ENCODE data around the gene ZDHHC11.
A peak's percentile ranks its signal among the peaks of the same experiment; 100 is the strongest.
"Not testable (repeated sequence)": the region's sequence is repeated elsewhere in the genome, so short reads cannot be mapped to it uniquely, and the experiment has no call there.

ZDHHC11 gene

DNA sequence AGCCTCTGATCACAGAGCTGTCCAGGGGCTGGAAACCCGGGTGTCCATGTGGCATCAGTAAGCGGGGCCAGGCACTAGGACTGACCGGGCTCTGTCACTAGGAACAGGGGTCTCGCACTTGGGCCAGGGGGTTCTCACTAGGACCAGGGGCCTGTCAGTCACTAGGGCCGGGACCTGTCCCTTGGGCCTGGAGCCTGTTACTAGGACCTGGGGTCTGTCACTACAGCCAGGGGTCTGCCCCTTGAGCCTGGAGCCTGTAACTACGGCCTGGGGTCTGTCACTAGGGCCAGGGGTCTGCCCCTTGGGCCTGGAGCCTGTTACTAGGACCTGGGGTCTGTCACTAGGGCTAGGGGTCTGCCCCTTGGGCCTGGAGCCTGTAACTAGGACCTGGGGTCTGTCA lies 76.5 kb downstream of the ZDHHC11 start:
- DNase-seq = peak; percentile 56

DNA sequence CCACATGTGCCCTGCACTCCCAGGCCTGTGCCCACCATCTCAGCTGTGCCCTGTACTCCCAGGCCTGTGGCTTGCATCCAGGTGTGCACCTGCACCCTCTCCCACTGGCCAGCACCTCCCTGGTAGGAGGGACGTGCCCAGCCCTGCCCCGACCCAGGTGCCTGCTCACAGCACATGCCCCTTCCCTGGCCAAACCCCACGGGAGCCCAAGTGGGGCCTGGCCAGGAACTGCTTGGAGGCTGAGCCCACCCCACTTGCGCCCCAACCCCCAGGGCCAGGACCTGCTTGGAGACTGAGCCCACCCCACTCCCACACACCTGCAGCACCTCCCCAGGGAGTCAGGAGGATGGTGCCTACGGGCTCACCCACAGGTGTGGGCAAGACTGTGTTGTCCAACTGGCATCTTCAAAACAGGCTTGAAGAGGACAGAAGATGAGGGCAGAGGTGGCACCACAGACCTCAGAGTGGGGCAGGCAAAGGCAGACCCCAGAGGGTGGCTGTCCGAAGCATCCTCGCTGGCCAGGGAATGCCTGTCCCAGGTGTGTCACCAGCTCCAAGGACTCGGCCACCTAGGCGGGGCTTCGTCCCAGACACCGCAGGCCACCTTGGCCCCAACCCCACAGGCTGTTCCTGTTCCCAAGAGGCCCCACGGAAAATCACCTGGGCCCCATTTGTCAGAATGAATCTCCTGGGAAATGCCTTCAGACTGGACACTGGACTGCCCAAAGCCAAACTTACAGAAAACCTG lies 77.1 kb downstream of the ZDHHC11 start:
- peak; percentile 55 for DNase-seq

DNA sequence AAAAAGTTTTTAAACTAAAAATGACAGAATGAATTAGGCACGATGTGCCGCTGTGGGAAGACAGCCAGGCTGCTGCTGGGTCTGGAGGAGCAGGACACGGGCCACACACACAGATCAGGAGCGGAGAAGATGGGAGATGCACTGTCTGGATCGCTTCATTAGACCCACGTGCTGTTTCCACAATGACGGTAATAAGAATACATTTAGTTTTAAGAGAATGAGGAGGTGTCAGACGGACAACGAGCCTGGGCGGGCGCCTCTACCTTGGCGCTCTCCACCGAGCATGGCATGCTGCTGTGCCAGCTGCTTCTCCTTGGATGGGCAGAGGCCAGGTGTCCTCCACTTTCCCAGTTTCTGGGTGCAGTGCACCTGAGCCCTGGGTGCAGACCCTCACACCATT lies 77.9 kb downstream of the ZDHHC11 start:
- DNase-seq = peak; percentile 50

DNA sequence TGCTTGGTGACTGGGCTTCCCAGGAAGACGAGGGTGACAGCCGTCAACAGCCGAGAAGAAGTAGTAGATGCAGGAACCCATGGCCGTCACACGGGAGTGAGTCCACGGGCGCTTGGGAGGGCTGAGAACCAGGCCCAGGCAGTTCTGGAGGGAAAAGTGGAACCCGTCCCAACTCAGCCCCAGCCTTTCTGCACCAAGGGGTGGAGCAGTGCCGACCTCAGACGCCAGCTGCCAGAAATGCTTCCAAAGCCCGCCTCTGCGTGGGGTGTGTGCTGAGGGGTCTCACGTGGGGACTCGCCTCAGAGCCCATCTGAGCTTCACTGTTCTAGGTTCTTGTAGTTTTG lies 78.3 kb downstream of the ZDHHC11 start:
- not testable (repeated sequence) for DNase-seq

DNA sequence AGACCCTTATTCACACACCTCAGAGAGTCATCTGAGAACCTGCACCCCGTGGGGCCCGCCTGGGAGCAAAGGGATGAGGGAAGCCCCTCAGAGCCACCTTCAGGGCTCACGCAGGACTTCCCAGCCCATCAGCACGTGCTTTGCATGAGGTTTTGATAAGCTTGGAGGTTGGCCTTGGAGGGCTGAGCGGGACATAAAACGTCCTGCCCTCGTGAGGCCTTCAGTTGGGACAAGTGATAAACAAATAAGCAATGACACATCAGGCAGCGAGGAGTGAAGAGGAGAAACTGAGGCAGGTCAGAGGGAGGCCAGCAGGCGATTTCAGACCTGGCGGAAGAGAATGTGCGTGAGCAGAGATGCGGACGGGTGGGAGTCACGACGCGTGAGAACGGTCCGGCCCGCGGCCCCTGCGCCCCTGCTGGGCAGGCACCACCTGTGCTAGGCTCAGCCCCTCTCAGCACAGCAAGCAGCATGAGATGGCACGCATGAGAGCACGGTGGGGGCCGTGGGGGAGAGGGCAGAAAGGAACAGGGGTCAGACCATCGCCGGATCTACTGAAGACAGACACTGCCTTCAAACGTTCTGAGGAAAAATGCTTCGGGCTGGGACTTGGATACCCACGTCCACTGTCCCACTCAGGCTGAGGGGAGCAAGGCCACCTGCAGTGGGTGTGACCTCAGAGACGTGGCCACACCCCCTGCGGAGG lies 78.8 kb downstream of the ZDHHC11 start:
- peak; percentile 53 for DNase-seq

DNA sequence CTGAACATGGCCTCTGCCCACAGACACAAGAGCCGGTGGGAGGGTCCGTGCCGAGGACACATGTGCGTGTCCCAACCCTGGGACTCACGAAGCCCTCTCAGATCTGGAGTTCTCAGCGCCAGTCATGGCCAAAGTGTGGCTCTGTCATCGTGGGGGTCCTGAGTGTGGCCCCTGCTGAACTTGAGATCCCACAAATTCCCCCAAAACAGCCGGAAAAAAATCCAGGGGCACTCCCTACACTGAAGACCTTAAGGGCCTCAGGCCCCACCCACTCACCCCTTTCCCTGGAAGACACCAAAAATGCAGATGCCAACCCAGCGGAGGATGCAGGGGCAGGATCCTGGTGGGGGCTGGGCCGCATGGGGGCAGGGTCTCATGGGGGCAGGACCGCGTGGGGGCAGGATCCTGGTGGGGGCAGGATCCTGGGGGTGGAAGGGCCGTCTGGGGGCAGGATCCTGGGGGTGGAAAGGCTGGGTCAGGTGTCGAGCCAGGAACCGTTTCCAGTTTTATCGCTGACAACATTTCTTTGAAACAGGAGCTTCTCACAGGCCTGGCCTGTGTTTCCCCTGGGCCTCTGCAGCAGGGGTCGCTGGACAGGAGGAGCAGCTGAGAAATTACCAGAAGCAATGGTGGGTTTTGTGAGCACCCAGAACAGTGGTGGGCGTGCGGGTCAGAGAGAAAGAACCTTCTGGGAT lies 79.6 kb downstream of the ZDHHC11 start:
- DNase-seq = peak; percentile 52

DNA sequence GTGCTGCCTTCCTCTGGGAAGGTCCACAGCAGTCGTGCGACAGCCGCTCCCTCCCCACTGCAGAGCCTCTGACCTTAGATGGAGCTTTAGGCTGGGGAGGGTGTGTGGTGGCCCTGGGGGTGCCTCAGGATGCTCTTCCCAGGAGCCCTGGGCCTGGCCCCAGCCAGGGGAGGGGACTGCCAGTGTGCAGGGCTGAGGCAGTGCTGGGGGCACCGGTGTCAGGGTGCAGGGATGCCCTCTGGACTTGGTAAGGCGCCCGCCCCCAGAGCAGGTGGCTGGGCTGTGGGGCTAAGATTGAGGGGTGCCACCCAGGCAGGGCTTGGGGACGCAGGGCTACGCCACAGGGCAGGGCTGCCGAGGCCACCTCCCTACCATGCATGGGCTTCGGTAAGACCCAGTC lies 80.2 kb downstream of the ZDHHC11 start:
- DNase-seq = peak; percentile 56

DNA sequence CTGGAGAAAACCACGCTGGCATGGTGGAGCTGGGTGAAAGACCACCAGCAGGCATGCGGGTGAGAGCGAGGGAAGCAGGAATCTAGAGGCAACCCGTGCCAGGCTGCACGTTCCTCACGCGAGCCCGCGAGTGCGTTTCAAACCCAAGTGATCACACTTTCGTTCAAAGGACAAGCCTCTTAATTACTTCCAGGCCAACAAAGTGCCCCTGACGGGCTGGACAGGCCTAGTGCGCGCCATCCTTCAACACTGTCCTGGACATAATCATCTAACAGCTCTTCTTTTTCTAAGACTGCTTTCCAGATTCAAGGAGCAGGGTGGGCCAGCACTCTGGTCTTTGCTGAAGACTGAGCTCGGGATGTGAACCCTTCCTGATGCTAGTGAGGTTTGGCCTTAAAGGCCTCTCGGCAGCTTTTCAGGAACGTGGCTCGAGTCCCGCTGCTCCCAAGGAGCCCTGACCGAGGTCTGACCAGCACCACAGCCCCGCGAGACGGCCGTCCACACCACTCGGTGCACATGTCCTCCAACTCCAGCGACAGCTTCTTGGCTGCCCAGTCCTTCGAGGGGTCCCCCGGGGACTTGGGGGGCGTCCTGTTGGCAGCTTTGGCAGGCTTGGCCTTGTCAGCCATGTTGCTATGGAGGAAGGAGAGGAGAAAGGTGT lies 81.2 kb downstream of the ZDHHC11 start:
- DNase-seq = peak; percentile 55

DNA sequence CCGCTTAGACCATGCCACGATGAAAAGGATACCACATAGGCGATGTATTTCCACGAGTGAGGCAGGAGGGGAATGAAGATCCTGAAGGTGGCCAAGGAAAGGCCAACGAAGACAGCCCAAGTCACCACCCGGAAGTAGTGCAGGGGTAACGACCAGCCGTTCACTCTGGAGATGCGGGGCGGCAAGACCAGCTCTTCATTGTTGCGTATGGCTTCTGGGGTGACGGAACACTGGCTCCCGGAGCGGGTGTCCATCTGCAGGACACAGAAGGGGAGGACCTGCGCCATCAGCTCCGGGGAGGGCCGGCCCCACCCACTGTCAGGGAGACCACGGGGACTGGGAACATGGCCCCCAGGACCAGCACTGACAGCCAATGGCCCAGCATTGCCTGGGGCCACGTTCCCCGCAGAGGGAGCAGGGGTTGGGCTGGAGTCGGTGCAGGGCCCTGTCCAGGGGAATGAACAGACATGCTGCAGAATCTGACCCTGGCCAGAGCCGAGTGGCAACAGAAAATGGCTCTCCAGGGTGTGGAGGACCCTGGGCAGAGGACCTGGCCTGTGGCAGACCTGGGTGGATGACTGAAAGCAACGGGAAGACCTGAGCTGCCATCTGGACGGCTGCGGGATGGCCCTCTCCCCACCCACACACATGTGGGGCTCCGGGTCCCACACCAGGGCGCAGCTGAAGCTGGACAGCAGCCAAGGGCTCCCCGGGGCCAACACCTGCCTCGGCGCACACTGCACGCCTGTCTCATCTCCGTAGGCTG lies 83.9 kb downstream of the ZDHHC11 start:
- peak; percentile 55 for DNase-seq

DNA sequence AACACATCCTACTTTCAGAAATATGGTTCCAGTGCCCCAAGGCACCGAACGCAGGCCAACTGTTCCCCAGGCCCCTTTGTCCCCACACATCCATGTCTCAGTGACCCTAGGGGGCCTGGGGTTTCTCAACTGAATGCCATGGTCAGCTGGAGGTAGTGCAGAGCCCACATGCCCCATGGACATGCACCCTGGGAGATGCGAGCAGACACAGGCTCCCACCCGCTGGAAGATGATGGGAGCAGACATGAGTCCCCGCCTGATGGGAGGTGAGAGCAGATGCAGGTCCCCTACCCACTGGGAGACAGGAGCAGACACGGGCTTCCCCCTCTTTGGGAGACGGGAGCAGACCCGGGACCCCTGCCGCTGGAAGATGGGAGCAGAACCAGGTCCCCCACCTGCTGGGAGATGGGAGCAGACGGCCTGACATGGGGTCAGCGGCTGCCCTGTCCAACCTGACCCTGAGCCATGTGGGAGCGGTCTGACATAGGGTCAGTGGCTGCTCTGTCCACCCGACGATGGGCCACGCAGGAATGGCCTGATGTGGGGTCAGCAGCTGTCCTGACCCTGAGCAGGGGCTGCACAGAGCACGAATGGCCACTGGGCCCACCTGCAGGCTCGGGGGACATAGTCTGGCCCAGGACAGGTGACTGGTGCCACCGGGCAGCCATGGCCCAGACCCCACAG lies 84.7 kb downstream of the ZDHHC11 start:
- DNase-seq = no peak

DNA sequence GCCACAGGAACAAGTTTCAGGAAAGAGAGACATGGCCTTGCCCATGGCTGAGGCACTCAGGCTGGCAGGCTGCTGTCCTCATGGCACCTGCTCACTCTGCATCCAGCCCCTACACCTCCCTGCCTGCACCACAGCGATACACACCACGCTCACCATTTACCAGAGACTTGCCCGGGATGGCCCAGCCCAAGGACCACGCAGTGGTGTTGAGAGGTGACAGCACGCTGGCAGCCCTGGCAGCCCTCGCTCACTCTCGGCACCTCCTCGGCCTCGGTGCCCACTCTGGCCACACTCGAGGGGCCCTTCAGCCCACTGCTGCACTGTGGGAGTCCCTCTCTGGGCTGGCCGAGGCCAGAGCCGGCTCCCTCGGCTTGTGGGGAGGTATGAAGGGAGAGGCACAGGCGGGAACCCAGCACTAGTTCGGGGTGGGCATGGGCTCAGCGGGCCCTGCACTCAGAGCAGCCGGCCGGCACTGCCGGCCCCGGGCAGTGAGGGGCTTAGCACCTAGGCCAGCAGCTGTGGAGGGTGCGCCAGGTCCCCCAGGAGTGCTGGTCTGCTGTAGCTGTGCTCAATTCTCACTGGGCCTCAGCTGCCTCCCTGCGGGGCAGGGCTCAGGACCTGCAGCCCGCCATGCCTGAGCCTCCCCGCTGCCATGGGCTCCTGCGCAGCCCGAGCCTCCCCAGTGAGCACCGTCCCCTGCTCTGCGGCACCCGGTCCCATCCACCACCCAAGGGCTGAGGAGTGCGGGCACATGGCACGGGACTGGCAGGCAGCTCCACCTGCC lies 86.6 kb downstream of the ZDHHC11 start:
- DNase-seq = no peak

DNA sequence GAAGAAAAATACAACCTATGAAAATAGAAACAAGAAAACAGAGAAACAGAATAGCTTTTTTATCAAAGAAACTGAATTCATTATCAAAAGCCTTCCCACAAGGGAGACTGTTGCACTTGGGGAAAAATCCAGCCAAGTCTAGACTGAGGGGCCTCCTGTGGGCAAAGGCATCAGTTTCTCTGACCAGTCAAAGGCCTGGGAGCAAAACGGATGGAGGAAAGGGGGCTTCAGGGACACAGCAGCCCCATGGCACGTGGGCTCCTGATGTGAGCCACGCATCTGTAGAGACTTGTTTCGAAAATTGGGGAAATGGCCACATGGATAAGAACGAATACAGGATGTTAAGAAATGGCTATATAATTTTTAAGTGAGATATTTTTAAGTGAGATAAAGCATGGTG lies 87.4 kb downstream of the ZDHHC11 start:
- no peak for DNase-seq

DNA sequence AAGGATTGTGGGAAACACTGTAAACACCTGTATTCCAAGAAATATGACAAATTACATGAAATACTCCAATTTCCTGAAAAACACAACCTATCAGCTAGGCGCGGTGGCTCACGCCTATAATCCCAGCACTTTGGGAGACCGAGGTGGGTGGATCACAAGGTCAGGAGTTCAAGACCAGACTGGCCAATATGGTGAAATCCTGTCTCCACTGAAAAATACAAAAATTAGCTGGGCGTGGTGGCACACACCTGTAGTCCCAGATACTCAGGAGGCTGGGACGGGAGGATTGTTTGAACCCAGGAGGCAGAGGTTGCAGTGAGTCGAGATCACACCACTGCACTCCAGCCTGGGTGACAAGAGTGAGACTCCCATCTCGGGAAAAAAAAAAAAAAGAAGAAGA lies 87.8 kb downstream of the ZDHHC11 start:
- DNase-seq = peak; percentile 45

DNA sequence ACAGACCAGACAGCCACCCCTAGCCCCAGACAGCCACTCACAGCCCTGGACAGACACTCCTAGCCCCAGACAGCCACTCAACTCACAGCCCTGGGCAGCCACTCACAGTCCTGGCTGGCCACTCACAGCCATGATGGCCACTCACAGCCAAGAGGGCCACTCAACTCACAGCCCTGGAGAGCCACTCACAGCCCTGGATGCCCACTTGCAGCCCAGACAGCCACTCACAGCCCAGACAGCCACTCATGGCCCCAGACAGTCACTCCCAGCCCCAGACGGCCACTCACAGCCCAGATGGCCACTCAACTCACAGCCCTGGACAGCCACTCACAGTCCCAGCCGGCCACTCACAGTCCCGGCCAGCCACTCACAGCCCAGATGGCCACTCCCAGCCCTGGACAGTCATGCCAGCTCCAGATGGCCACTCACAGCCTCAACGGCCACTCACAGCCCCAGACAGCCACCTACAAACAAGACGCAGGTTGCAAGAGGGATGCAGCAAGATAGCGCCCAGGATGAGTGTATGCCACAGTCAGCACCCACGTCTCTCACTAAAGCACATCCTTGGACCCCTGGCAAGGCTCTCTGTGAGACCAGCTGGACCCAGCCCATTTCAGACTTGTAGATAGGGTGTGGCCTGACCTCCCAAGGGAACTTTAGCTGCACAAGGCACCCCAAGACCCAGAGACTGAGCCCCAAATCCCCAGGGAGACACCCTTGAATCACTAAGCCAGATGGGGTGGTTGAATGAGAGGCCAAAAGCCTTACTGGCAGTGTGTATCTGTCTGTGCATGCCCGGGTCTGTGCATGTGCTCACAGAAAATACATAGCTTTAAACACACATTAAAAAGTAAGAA lies 88.7 kb downstream of the ZDHHC11 start:
- peak; percentile 57 for DNase-seq

DNA sequence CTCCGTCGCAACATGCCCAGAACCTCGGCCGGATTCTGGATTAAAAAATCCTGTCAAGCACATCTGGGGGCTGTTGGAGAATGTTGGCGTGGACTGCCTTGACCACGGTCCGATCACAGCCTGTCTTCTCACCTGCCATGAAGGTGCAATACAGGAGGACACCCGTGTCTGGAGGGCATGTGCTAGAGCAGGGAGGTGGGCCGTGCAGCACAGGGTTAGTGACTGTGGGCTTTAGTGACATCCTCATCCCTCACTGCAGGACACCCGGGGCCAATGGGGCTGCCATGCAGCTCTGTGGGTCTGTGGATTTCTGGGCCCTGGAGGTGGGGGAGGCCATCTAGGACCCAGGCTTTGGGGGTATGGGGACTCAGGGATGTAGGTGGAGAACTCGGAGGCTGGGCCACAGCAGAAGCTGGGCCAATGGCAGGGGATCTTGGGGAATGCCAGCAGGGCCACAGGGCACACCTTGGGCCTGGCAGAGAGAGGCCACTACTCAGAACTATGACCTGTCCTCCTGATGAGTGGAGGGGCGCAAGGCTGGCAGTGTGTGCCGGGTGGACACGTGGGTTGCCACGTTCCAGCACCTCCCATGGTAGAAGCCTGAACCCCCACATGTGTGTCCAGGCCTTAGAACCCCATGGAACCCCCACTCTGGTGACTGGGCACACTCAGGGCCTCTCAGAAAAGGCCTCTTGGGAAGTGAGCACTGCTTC lies 89.6 kb downstream of the ZDHHC11 start:
- no peak for DNase-seq

DNA sequence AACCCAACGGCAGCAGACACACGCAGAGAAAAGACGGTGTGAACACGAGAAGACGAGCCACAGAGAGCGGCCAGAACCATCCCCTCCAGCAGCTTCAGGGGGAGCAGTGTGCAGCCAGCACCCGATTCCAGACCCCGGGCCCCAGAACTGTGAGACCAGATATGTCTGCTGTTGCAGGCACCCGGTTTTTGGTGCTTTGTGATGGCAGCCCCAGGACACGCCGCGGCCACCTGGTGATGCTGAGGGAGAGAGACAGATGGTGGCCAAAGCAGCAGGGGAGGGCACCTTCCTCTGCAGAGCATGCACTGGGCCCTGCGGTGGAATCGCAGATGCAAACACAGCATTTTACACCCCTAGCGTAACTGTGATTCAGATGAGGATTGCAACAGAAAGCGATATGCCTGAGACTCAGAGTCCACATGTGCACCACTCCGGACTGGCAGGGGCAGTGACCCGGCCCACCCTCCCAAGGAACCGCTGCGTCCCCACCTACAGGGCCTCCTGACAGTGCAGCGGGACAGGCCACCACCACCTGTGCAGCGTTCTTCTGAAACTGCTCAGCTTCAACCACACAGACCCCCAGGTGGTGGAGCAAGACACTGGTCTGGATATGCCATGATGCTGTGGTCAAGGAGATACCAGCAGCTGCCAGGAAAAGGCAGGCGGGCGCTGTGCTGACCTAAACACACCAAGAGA lies 90.3 kb downstream of the ZDHHC11 start:
- DNase-seq = peak; percentile 58

DNA sequence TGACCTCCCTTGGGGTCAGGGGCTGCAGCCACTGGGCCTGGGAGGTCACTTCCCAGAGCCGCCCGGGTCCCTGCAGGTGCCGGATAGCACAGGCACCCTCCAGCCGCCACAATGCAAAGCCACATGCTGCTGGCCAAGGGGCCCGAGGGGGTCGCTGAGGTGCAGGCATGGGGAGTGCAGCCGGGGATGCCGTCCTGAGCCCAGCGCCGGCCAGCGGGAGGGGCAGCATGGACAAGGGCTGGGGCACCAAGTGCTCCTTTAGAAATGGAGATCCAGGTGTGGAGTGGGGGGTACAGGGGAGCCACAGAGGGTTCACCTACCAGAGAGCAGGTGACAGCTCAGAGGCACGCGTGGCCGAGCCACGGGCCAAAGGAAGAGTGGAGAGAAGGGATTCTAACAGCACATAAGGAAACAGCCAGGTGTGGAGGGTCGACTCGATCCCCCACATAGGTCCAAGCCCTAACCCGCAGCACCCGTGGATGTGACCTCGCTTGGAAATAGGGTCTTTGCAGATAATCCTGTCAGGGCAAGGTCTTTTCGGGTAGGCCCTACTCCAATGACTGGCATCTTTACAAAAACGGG lies 90.9 kb downstream of the ZDHHC11 start:
- DNase-seq = peak; percentile 55

DNA sequence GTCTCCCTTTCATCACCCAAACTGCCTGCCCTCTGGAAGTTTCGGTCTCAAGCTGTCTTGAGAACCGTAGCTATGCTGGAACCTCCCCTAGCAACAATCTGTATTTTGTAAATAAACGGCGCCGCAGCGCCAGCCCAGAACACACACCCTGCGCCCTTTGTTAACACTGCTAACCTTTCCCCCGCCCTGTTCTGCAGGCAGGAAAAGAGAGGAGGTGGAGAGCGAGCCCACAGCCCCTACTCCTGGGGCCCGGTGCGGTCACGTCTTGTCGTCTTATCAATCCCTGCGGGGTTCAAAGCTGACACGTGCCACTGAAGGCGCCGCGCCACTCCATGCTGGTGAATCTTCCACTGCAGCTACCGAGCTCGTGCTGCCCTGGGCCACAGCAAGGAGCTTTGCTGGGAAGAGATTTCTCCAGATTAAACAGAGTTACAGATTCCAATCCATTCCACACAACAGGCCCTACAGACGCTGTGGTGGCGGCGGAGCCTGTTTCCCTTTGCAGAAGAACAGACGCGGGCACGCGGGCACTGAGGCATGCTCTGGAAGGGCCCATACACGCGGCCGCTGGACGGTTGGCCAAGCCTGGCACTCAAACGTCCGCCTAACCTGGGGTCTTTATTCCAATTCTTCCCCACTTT lies 91.6 kb downstream of the ZDHHC11 start:
- peak; percentile 59 for DNase-seq

Data from activated CD8-positive, alpha-beta memory T cell treated with anti-CD3 and anti-CD28 coated beads for 24 hours (primary cell).